ENCODE results near the gene PCID2.

PCID2 gene

GRCh38 chr13:113229161-113229560 lies 20.7 kb upstream of the PCID2 start:
- H3K27ac Mint-ChIP-seq, result no peak overlapping the region
- H3K9me3 Mint-ChIP-seq, result no peaks in the 10 kb centered on the region
- no peaks in the 10 kb centered on the region for H3K4me1 Mint-ChIP-seq (ENCODE audit: low read depth)
- H3K4me3 Mint-ChIP-seq, result no peak overlapping the region
- no peaks in the 10 kb centered on the region for H3K27me3 Mint-ChIP-seq
- peaks cover 64% of the 10 kb centered on the region for H3K36me3 Mint-ChIP-seq (ENCODE audit: low read depth)

GRCh38 chr13:113226873-113227450 lies 18.5 kb upstream of the PCID2 start:
- H3K36me3 Mint-ChIP-seq (ENCODE audit: low read depth), result peaks cover 68% of the 10 kb centered on the region
- H3K4me1 Mint-ChIP-seq (ENCODE audit: low read depth), result peaks cover 5% of the 10 kb centered on the region
- no peaks in the 10 kb centered on the region for H3K9me3 Mint-ChIP-seq
- H3K27ac Mint-ChIP-seq, result no peak overlapping the region
- no peak overlapping the region for H3K4me3 Mint-ChIP-seq
- H3K27me3 Mint-ChIP-seq, result no peaks in the 10 kb centered on the region

- Mint-ChIP-seq H3K9me3 (no peaks in the 10 kb centered on the region), H3K4me1 (ENCODE audit: low read depth) (peaks cover 8% of the 10 kb centered on the region), H3K27ac (no peak overlapping the region), H3K27me3 (no peaks in the 10 kb centered on the region), H3K4me3 (no peak overlapping the region), H3K36me3 (ENCODE audit: low read depth) (peaks cover 69% of the 10 kb centered on the region)
Observed at GRCh38 chr13:113225515-113225914, 17.0 kb upstream of the PCID2 start.

- no peak overlapping the region for H3K4me3 Mint-ChIP-seq
- H3K36me3 Mint-ChIP-seq (ENCODE audit: low read depth), result peaks cover 71% of the 10 kb centered on the region
- no peak overlapping the region for H3K27ac Mint-ChIP-seq
- H3K9me3 Mint-ChIP-seq, result no peaks in the 10 kb centered on the region
- H3K4me1 Mint-ChIP-seq (ENCODE audit: low read depth), result peaks cover 8% of the 10 kb centered on the region
- H3K27me3 Mint-ChIP-seq, result no peaks in the 10 kb centered on the region
Observed at GRCh38 chr13:113224486-113224885, 16.0 kb upstream of the PCID2 start.

GRCh38 chr13:113223070-113223469 lies 14.6 kb upstream of the PCID2 start:
- Mint-ChIP-seq H3K36me3 (ENCODE audit: low read depth) (peaks cover 60% of the 10 kb centered on the region), H3K27me3 (no peaks in the 10 kb centered on the region), H3K9me3 (no peaks in the 10 kb centered on the region), H3K4me3 (no peak overlapping the region), H3K27ac (no peak overlapping the region), H3K4me1 (ENCODE audit: low read depth) (peaks cover 11% of the 10 kb centered on the region)

GRCh38 chr13:113220877-113221276 lies 12.4 kb upstream of the PCID2 start:
- peaks cover 11% of the 10 kb centered on the region for H3K4me1 Mint-ChIP-seq (ENCODE audit: low read depth)
- peaks cover 56% of the 10 kb centered on the region for H3K36me3 Mint-ChIP-seq (ENCODE audit: low read depth)
- no peaks in the 10 kb centered on the region for H3K27me3 Mint-ChIP-seq
- H3K9me3 Mint-ChIP-seq, result no peaks in the 10 kb centered on the region
- no peak overlapping the region for H3K4me3 Mint-ChIP-seq
- H3K27ac Mint-ChIP-seq, result no peak overlapping the region

- Mint-ChIP-seq H3K27me3 (no peaks in the 10 kb centered on the region), H3K27ac (no peak overlapping the region), H3K9me3 (no peaks in the 10 kb centered on the region), H3K36me3 (ENCODE audit: low read depth) (peaks cover 50% of the 10 kb centered on the region), H3K4me1 (ENCODE audit: low read depth) (peaks cover 11% of the 10 kb centered on the region), H3K4me3 (no peak overlapping the region)
Observed at GRCh38 chr13:113220141-113220598, 11.7 kb upstream of the PCID2 start.

GRCh38 chr13:113219256-113219940 lies 10.9 kb upstream of the PCID2 start:
- Mint-ChIP-seq H3K4me1 (ENCODE audit: low read depth) (peaks cover 11% of the 10 kb centered on the region), H3K27me3 (no peaks in the 10 kb centered on the region), H3K9me3 (no peaks in the 10 kb centered on the region), H3K36me3 (ENCODE audit: low read depth) (peaks cover 42% of the 10 kb centered on the region), H3K27ac (no peak overlapping the region), H3K4me3 (no peak overlapping the region)

- H3K36me3 Mint-ChIP-seq (ENCODE audit: low read depth), result peaks cover 42% of the 10 kb centered on the region
- peaks cover 11% of the 10 kb centered on the region for H3K4me1 Mint-ChIP-seq (ENCODE audit: low read depth)
- no peaks in the 10 kb centered on the region for H3K27me3 Mint-ChIP-seq
- H3K27ac Mint-ChIP-seq, result no peak overlapping the region
- H3K4me3 Mint-ChIP-seq, result no peak overlapping the region
- no peaks in the 10 kb centered on the region for H3K9me3 Mint-ChIP-seq
Observed at GRCh38 chr13:113218586-113218985, 10.1 kb upstream of the PCID2 start.

- Mint-ChIP-seq H3K4me1 (ENCODE audit: low read depth) (peaks cover 18% of the 10 kb centered on the region), H3K4me3 (no peak overlapping the region), H3K27ac (peak overlapping the region; percentile 14), H3K36me3 (ENCODE audit: low read depth) (peaks cover 38% of the 10 kb centered on the region), H3K9me3 (no peaks in the 10 kb centered on the region), H3K27me3 (no peaks in the 10 kb centered on the region)
Observed at GRCh38 chr13:113216254-113217048, 8.0 kb upstream of the PCID2 start.

GRCh38 chr13:113211774-113212173 lies 3.3 kb upstream of the PCID2 start:
- Mint-ChIP-seq H3K9me3 (no peaks in the 10 kb centered on the region), H3K36me3 (ENCODE audit: low read depth) (peaks cover 35% of the 10 kb centered on the region), H3K27me3 (no peaks in the 10 kb centered on the region), H3K4me1 (ENCODE audit: low read depth) (peaks cover 40% of the 10 kb centered on the region), H3K27ac (peak overlapping the region; percentile 29), H3K4me3 (peak overlapping the region; percentile 87)

GRCh38 chr13:113210833-113211232 lies 2.4 kb upstream of the PCID2 start:
- Mint-ChIP-seq H3K27ac (peak overlapping the region; percentile 89), H3K9me3 (no peaks in the 10 kb centered on the region), H3K36me3 (ENCODE audit: low read depth) (peaks cover 41% of the 10 kb centered on the region), H3K4me1 (ENCODE audit: low read depth) (peaks cover 50% of the 10 kb centered on the region), H3K27me3 (no peaks in the 10 kb centered on the region), H3K4me3 (peak overlapping the region; percentile 87)

GRCh38 chr13:113209759-113210421 lies 1.4 kb upstream of the PCID2 start:
- Mint-ChIP-seq H3K36me3 (ENCODE audit: low read depth) (peaks cover 49% of the 10 kb centered on the region), H3K27me3 (no peaks in the 10 kb centered on the region)

GRCh38 chr13:113209336-113209758 lies 878 bp upstream of the PCID2 start, which contains the start of gene CUL4A:
CUL4A (plus strand) TSS chr13:113209613; CDS start chr13:113209628, 15 bp downstream.
- peaks cover 61% of the 10 kb centered on the region for H3K4me1 Mint-ChIP-seq (ENCODE audit: low read depth)
- H3K27me3 Mint-ChIP-seq, result no peaks in the 10 kb centered on the region
- peak within 1 kb of the TSS; percentile 99 for H3K4me3 Mint-ChIP-seq
- H3K9me3 Mint-ChIP-seq, result no peaks in the 10 kb centered on the region
- peaks cover 50% of the 10 kb centered on the region for H3K36me3 Mint-ChIP-seq (ENCODE audit: low read depth)
- H3K27ac Mint-ChIP-seq, result peak within 1 kb of the TSS; percentile 89

More at GRCh38 chr13:113209759-113210421, 1.4 kb upstream of the PCID2 start:
- Mint-ChIP-seq H3K27ac (peak overlapping the region; percentile 89), H3K9me3 (no peaks in the 10 kb centered on the region), H3K4me1 (ENCODE audit: low read depth) (peaks cover 59% of the 10 kb centered on the region), H3K4me3 (peak overlapping the region; percentile 87)

All from stimulated activated naive CD8-positive, alpha-beta T cell treated with anti-CD3 and anti-CD28 coated beads, Interleukin-15, Interleukin-2, amounts not matched to agents 100 ng/mL and 50 ng/mL, for 24 hours (primary cell).